ENCODE data around the gene SPATA25.
"Not testable (repeated sequence)": the region's sequence is repeated elsewhere in the genome, so short reads cannot be mapped to it uniquely, and the experiment has no call there.

SPATA25 gene

GRCh38 chr20:45904583-45905504 is 17.4 kb upstream of the SPATA25 start:
- no peaks in the 10 kb centered on the region for H3K27me3 ChIP-seq (replicated peaks)
- H3K27ac ChIP-seq = no peak overlapping the region
- H3K4me3 ChIP-seq (ENCODE audit: low read depth, low read length) = no peak overlapping the region
- no peak for DNase-seq
- H3K36me3 ChIP-seq (replicated peaks) = peaks cover 8% of the 10 kb centered on the region
- in situ Hi-C loops (cut with HindIII; ENCODE audit: low pct_ligation_motif_present, low sequenced_read_pairs) = no loop called here
- TF ChIP-seq CTCF (IDR thresholded peaks at IDR 0.05; ENCODE audit: low read depth, low read length, missing control alignments) = no peak

DNA sequence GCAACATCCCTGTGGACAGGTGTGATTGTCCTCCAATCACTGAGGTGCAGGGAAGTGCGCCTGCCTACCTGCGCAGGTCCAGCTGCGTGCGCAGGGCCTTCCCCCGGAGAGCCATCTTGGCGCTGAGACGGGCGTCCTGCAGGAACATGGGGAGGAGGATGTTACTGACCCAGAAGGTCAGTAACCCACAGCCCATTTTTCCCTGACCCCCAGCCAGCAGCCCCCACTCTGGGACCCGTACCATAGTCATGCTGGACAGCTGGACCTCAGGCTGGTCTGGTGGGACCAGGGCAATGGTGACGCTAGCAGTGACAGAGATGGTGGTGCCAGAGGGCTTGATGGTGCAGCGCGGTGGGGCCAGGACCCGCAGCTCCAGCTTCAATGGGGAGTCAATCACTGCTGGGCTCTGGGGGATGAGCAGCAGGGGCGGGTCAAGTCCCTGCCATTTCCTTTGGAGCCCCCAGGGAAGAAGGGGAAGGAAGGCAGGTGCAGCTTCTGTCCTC is 14.8 kb upstream of the SPATA25 start:
- peaks cover 23% of the 10 kb centered on the region for H3K36me3 ChIP-seq (replicated peaks)
- in situ Hi-C loops (cut with HindIII; ENCODE audit: low pct_ligation_motif_present, low sequenced_read_pairs) = no loop called here

DNA sequence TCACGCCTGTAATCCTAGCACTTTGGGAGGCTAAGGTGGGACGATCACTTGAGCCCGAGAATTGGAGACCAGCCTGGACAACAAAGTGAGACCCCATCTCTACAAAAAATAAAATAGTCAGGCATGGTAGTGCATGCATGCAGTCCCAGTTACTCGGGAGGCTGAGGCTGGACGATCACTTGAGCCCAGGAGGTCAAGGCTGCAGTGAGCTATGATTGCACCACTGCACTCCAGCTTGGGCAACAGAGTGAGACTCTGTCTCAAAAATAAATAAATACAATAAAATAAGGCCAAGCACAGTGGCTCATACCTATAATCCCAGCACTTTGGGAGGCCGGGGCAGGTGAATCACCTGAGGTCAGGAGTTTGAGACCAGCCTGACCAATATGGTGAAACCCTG is 13.9 kb upstream of the SPATA25 start:
- H3K4me3 ChIP-seq (ENCODE audit: low read depth, low read length); H3K27ac ChIP-seq; H3K27me3 ChIP-seq (replicated peaks); in situ Hi-C loops (cut with HindIII; ENCODE audit: low pct_ligation_motif_present, low sequenced_read_pairs); DNase-seq: not testable (repeated sequence)
- H3K36me3 ChIP-seq (replicated peaks) = peaks cover 31% of the 10 kb centered on the region

More for the DNA sequence above, 14.8 kb upstream of the SPATA25 start:
- Histone ChIP-seq H3K27me3 (replicated peaks) (no peaks in the 10 kb centered on the region), H3K4me3 (ENCODE audit: low read depth, low read length) (no peak overlapping the region), H3K27ac (no peak overlapping the region)
- DNase-seq = no peak
- no peak for TF ChIP-seq CTCF (IDR thresholded peaks at IDR 0.05; ENCODE audit: low read depth, low read length, missing control alignments)

DNA sequence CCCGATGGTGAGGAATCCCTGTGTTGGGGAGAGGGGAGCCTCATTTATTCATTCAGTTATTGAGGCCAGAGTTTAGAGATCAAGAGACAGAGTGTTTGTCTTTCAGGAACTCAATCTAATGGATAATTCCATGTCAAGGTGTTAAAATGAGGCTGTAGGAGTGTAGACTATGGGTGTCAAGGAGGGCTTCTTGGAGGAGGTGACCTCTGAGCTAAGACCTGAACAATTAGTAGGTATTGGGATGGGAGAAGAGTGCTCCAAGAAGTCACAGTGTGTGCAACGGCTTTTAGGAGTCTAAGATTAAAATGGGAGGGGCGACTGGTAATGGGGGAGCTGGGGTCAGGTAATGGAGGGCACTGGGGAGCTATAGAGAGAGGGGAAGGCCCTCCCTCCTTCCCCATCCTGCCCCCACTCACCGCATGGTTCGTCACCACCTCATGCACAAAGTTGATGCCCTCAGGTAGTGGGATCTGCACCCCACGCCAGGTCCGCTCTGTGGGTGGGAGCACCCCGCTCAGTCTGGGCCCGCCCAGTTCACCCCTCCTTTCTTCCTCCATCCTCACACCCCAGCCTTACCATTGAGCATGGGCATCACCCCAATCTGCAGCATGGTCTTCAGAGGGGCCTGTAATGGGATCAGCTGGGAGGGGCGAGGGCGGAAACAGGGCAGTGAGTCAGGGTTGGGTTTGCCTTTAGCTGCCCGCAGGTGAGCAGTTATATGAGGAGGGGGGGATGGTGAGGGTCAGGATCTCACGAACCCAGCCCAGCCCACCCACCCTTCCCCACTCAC is 11.8 kb upstream of the SPATA25 start:
- TF ChIP-seq CTCF (IDR thresholded peaks at IDR 0.05; ENCODE audit: low read depth, low read length, missing control alignments) = no peak
- in situ Hi-C loops (cut with HindIII; ENCODE audit: low pct_ligation_motif_present, low sequenced_read_pairs) = no loop called here

GRCh38 chr20:45898285-45898684 is 10.9 kb upstream of the SPATA25 start:
- Histone ChIP-seq H3K27me3 (replicated peaks) (no peaks in the 10 kb centered on the region), H3K36me3 (replicated peaks) (peaks cover 44% of the 10 kb centered on the region), H3K27ac (no peak overlapping the region), H3K4me3 (ENCODE audit: low read depth, low read length) (no peak overlapping the region)
- no peak for TF ChIP-seq CTCF (IDR thresholded peaks at IDR 0.05; ENCODE audit: low read depth, low read length, missing control alignments)
- no peak for DNase-seq
- in situ Hi-C loops (cut with HindIII; ENCODE audit: low pct_ligation_motif_present, low sequenced_read_pairs) = no loop called here

More for the DNA sequence above, 11.8 kb upstream of the SPATA25 start:
- DNase-seq = no peak
- no peak overlapping the region for H3K27ac ChIP-seq
- H3K4me3 ChIP-seq (ENCODE audit: low read depth, low read length) = no peak overlapping the region
- peaks cover 44% of the 10 kb centered on the region for H3K36me3 ChIP-seq (replicated peaks)
- no peaks in the 10 kb centered on the region for H3K27me3 ChIP-seq (replicated peaks)

GRCh38 chr20:45897692-45898091 is 10.3 kb upstream of the SPATA25 start:
- no peak for DNase-seq
- no peak overlapping the region for H3K4me3 ChIP-seq (ENCODE audit: low read depth, low read length)
- H3K27me3 ChIP-seq (replicated peaks) = no peaks in the 10 kb centered on the region
- no peak overlapping the region for H3K27ac ChIP-seq
- peaks cover 46% of the 10 kb centered on the region for H3K36me3 ChIP-seq (replicated peaks)
- no peak for TF ChIP-seq CTCF (IDR thresholded peaks at IDR 0.05; ENCODE audit: low read depth, low read length, missing control alignments)
- in situ Hi-C loops (cut with HindIII; ENCODE audit: low pct_ligation_motif_present, low sequenced_read_pairs) = no loop called here

All from brain microvascular endothelial cell (primary cell).